Activated naive CD8-positive, alpha-beta T cell treated with anti-CD3 and anti-CD28 coated beads, Interleukin-2, amount 50 U/mL, for 16 hours (primary cell): ENCODE results near the gene EFCAB3.
A peak's percentile ranks its signal among the peaks of the same experiment; 100 is the strongest.
"Not testable (repeated sequence)": the region's sequence is repeated elsewhere in the genome, so short reads cannot be mapped to it uniquely, and the experiment has no call there.

ENCODE experiments used
- DNase-seq: peaks from one replicate; pipeline ENCODE4 v3.0.0-alpha.2; 2020; ENCODE audit warnings: low read depth, low spot score

EFCAB3 gene

GRCh38 chr17:62380253-62380652 lies at the start of gene EFCAB3:
Gene EFCAB3 (plus strand): TSS chr17:62380553. CDS start chr17:62382980, 2,427 bp downstream.
- no peak for DNase-seq

GRCh38 chr17:62336527-62336926 lies 43.8 kb upstream of the EFCAB3 start:
- DNase-seq: no peak

- DNase-seq: no peak
These were observed 36.5 kb upstream of the EFCAB3 start for GRCh38 chr17:62343764-62344270.

- DNase-seq: no peak
These were observed 29.2 kb upstream of the EFCAB3 start for GRCh38 chr17:62351176-62351575.

GRCh38 chr17:62366191-62366590 lies 14.2 kb upstream of the EFCAB3 start:
- no peak for DNase-seq

GRCh38 chr17:62381561-62381960 lies 1.2 kb downstream of the EFCAB3 start:
- no peak for DNase-seq

GRCh38 chr17:62388856-62389255 lies 8.5 kb downstream of the EFCAB3 start:
- DNase-seq: no peak

- no peak for DNase-seq
These were observed 12.6 kb downstream of the EFCAB3 start for GRCh38 chr17:62392908-62393307.

GRCh38 chr17:62398891-62399290 lies 18.5 kb downstream of the EFCAB3 start:
- no peak for DNase-seq

- no peak for DNase-seq
These were observed 25.1 kb downstream of the EFCAB3 start for GRCh38 chr17:62405451-62405850.

- DNase-seq: not testable (repeated sequence)
These were observed 32.7 kb downstream of the EFCAB3 start for GRCh38 chr17:62413090-62413489.

GRCh38 chr17:62423647-62424461 lies 43.5 kb downstream of the EFCAB3 start, which contains the start of gene METTL2A:
Gene METTL2A (plus strand): TSS chr17:62423897. CDS start chr17:62423903, 6 bp downstream.
- peak; percentile 73 for DNase-seq

GRCh38 chr17:62426214-62426613 lies 45.9 kb downstream of the EFCAB3 start:
- DNase-seq: not testable (repeated sequence)

- not testable (repeated sequence) for DNase-seq
These were observed 54.9 kb downstream of the EFCAB3 start for GRCh38 chr17:62435251-62435650.

- not testable (repeated sequence) for DNase-seq
These were observed 60.8 kb downstream of the EFCAB3 start for GRCh38 chr17:62441181-62441580.

- DNase-seq: no peak
These were observed 63.7 kb downstream of the EFCAB3 start for GRCh38 chr17:62444063-62444462.

GRCh38 chr17:62445791-62446190 lies 65.4 kb downstream of the EFCAB3 start:
- DNase-seq: not testable (repeated sequence)

- DNase-seq: not testable (repeated sequence)
These were observed 71.8 kb downstream of the EFCAB3 start for GRCh38 chr17:62452195-62452594.

GRCh38 chr17:62453041-62453440 lies 72.7 kb downstream of the EFCAB3 start:
- not testable (repeated sequence) for DNase-seq

GRCh38 chr17:62453656-62454055 lies 73.3 kb downstream of the EFCAB3 start:
- not testable (repeated sequence) for DNase-seq

- DNase-seq: not testable (repeated sequence)
These were observed 73.8 kb downstream of the EFCAB3 start for GRCh38 chr17:62454111-62454510.

- no peak for DNase-seq
These were observed 75.7 kb downstream of the EFCAB3 start for GRCh38 chr17:62456016-62456415.

GRCh38 chr17:62458483-62458882 lies 78.1 kb downstream of the EFCAB3 start:
- not testable (repeated sequence) for DNase-seq
